Neural progenitor cell (in vitro differentiated cells): ENCODE data around the gene DNAJC30. TPM values are rescaled to one million over a fixed set of nuclear protein-coding genes. Genes with fewer than 3 reads are reported as not detected.

Experiments
- DNase-seq: peaks from one replicate; pipeline ENCODE4 v3.0.0-alpha.2; 2016; ENCODE audit warnings: low spot score
- H2AFZ ChIP-seq: fragments of 200-600 bp; sonication (generic); replicated peaks from 2 replicates; pipeline ENCODE4 v1.6.1; 2016; ENCODE audit warnings: antibody characterized with exemption
- H3F3A ChIP-seq: fragments of 200-600 bp; sonication (generic); 2 replicates; pipeline ENCODE4 v1.6.1; 2016; ENCODE audit warnings: antibody characterized with exemption, low read depth
- H3K27ac ChIP-seq: fragments of 200-600 bp; sonication (generic); 2 replicates; pipeline ENCODE4 v1.5.1; 2016; ENCODE audit warnings: mild to moderate bottlenecking
- H3K27me3 ChIP-seq: fragments of 200-600 bp; sonication (generic); 2 replicates; pipeline ENCODE4 v1.6.1; 2016; ENCODE audit warnings: mild to moderate bottlenecking, moderate library complexity
- H3K36me3 ChIP-seq: fragments of 200-600 bp; sonication (generic); 2 replicates; pipeline ENCODE4 v1.5.1; 2016
- H3K4me1 ChIP-seq: fragments of 200-600 bp; sonication (generic); 2 replicates; pipeline ENCODE4 v1.6.1; 2016; ENCODE audit warnings: mixed run types
- H3K4me2 ChIP-seq: fragments of 200-600 bp; sonication (generic); 2 replicates; pipeline ENCODE4 v1.6.1; 2016
- H3K4me3 ChIP-seq: fragments of 200-600 bp; sonication (generic); 2 replicates; pipeline ENCODE4 v1.5.1; 2016
- H3K79me2 ChIP-seq: fragments of 200-600 bp; sonication (generic); 2 replicates; pipeline ENCODE4 v1.6.1; 2016; ENCODE audit warnings: low read depth
- H3K9ac ChIP-seq: fragments of 200-600 bp; sonication (generic); 2 replicates; pipeline ENCODE4 v1.6.1; 2016
- H3K9me3 ChIP-seq: fragments of 200-600 bp; sonication (generic); 2 replicates; pipeline ENCODE4 v1.5.1; 2016; ENCODE audit warnings: low read depth
- H4K20me1 ChIP-seq: fragments of 200-600 bp; sonication (generic); 2 replicates; pipeline ENCODE4 v1.6.1; 2016; ENCODE audit warnings: low read depth
- H3K27ac Mint-ChIP-seq: 3 replicates; pipeline ENCODE4 v1.8.0; 2021; ENCODE audit warnings: mixed read lengths
- H3K27me3 Mint-ChIP-seq: 2 replicates; pipeline ENCODE4 v1.8.0; 2022; ENCODE audit warnings: low read depth, mild to moderate bottlenecking, inconsistent platforms, moderate library complexity, mixed read lengths; ENCODE audit not compliant: insufficient read depth
- H3K36me3 Mint-ChIP-seq: 3 replicates; pipeline ENCODE4 v1.8.0; 2021; ENCODE audit warnings: mixed read lengths
- H3K4me1 Mint-ChIP-seq: 3 replicates; pipeline ENCODE4 v1.8.0; 2021; ENCODE audit warnings: mixed read lengths
- H3K4me3 Mint-ChIP-seq: 3 replicates; pipeline ENCODE4 v1.8.0; 2021; ENCODE audit warnings: mild to moderate bottlenecking, moderate library complexity, mixed read lengths
- H3K9me3 Mint-ChIP-seq: 3 replicates; pipeline ENCODE4 v1.8.0; 2020; ENCODE audit warnings: mixed read lengths
- CTCF ChIP-seq: fragments of 200-600 bp; sonication (generic); IDR thresholded peaks from 2 replicates; pipeline ENCODE4 v1.5.1; 2017; ENCODE audit warnings: antibody characterized with exemption, mild to moderate bottlenecking
- EZH2 ChIP-seq: fragments of 200-600 bp; sonication (generic); IDR thresholded peaks from 2 replicates; pipeline ENCODE4 v1.6.1; 2017; ENCODE audit warnings: antibody characterized with exemption, mild to moderate bottlenecking, moderate library complexity
- EZH2phosphoT487 ChIP-seq: fragments of 200-600 bp; sonication (generic); IDR thresholded peaks from 2 replicates; pipeline ENCODE4 v1.6.1; 2017; ENCODE audit warnings: antibody characterized with exemption
- total RNA-seq: library from RNA; depleted of rRNA; stranded (reverse); fragments of >200 nt; gene quantifications from 2 replicates; pipeline ENCODE4 v1.2.3, GENCODE V29; 2015; ENCODE audit warnings: low replicate concordance

DNAJC30 gene
- total RNA-seq, 1 donor from 2014 or later, result 0.94 TPM

- Mint-ChIP-seq H3K9me3 (no peaks in the 10 kb centered on the region), H3K27me3 (peaks cover 15% of the 10 kb centered on the region), H3K4me3 (peak overlapping the region; percentile 82), H3K4me1 (peaks cover 14% of the 10 kb centered on the region), H3K27ac (no peak overlapping the region), H3K36me3 (no peaks in the 10 kb centered on the region)
- H3K4me1 ChIP-seq, result no peaks in the 10 kb centered on the region
- H3K4me2 ChIP-seq, result peak overlapping the region; percentile 73
- H3K27ac ChIP-seq, result no peak overlapping the region
- peaks cover 30% of the 10 kb centered on the region for H4K20me1 ChIP-seq
- H3K9ac ChIP-seq, result no peak overlapping the region
- H3K36me3 ChIP-seq, result no peaks in the 10 kb centered on the region
- no peaks in the 10 kb centered on the region for H3K9me3 ChIP-seq
- TF ChIP-seq CTCF, result no peak
- TF ChIP-seq EZH2, result no peak
- no peak for TF ChIP-seq EZH2phosphoT487
- no peaks in the 10 kb centered on the region for H3F3A ChIP-seq
- H2AFZ ChIP-seq, result no peak overlapping the region
- H3K27me3 ChIP-seq, result peaks cover 33% of the 10 kb centered on the region
- peaks cover 10% of the 10 kb centered on the region for H3K79me2 ChIP-seq
- no peak for DNase-seq
- peak overlapping the region; percentile 42 for H3K4me3 ChIP-seq
Observed at GRCh38 chr7:73719806-73720169, 36.5 kb upstream of the DNAJC30 start.

- Mint-ChIP-seq H3K4me3 (peak within 1 kb of the TSS; percentile 82), H3K9me3 (no peaks in the 10 kb centered on the region), H3K27ac (no peak within 1 kb of the TSS), H3K4me1 (peaks cover 14% of the 10 kb centered on the region), H3K36me3 (no peaks in the 10 kb centered on the region), H3K27me3 (peaks cover 14% of the 10 kb centered on the region)
- Histone ChIP-seq H2AFZ (peak within 1 kb of the TSS; percentile 81), H3K4me3 (peak within 1 kb of the TSS; percentile 79), H4K20me1 (peaks cover 30% of the 10 kb centered on the region), H3F3A (no peaks in the 10 kb centered on the region), H3K36me3 (no peaks in the 10 kb centered on the region), H3K27ac (no peak within 1 kb of the TSS), H3K4me2 (peak within 1 kb of the TSS; percentile 89), H3K9me3 (no peaks in the 10 kb centered on the region), H3K79me2 (peaks cover 10% of the 10 kb centered on the region), H3K4me1 (no peaks in the 10 kb centered on the region), H3K27me3 (peaks cover 33% of the 10 kb centered on the region), H3K9ac (peak within 1 kb of the TSS; percentile 10)
- peak; percentile 35 for TF ChIP-seq EZH2
- no peak for TF ChIP-seq CTCF
- peak; percentile 92 for DNase-seq
Observed at GRCh38 chr7:73718905-73719805, 35.9 kb upstream of the DNAJC30 start, which contains the start of gene STX1A. Gene STX1A, minus strand, starts transcription at chr7:73719669. Its CDS starts 38 bp downstream, at chr7:73719631.

- H3K79me2 ChIP-seq, result peaks cover 10% of the 10 kb centered on the region
- H3K27me3 Mint-ChIP-seq, result peaks cover 14% of the 10 kb centered on the region
- H3K4me3 Mint-ChIP-seq, result peak overlapping the region; percentile 80
- H3K4me3 ChIP-seq, result peak overlapping the region; percentile 79
- no peaks in the 10 kb centered on the region for H3F3A ChIP-seq
- TF ChIP-seq CTCF, result no peak
- no peak for TF ChIP-seq EZH2
- no peak for TF ChIP-seq EZH2phosphoT487
- H3K4me1 ChIP-seq, result no peaks in the 10 kb centered on the region
- H3K27ac Mint-ChIP-seq, result no peak overlapping the region
- DNase-seq, result no peak
- H3K4me2 ChIP-seq, result peak overlapping the region; percentile 89
- no peaks in the 10 kb centered on the region for H3K9me3 Mint-ChIP-seq
- H3K4me1 Mint-ChIP-seq, result peaks cover 14% of the 10 kb centered on the region
- H3K27me3 ChIP-seq, result peaks cover 33% of the 10 kb centered on the region
- no peaks in the 10 kb centered on the region for H3K36me3 ChIP-seq
- no peak overlapping the region for H3K9ac ChIP-seq
- H2AFZ ChIP-seq, result no peak overlapping the region
- H3K9me3 ChIP-seq, result no peaks in the 10 kb centered on the region
- H4K20me1 ChIP-seq, result peaks cover 30% of the 10 kb centered on the region
- no peaks in the 10 kb centered on the region for H3K36me3 Mint-ChIP-seq
- H3K27ac ChIP-seq, result no peak overlapping the region
Observed at GRCh38 chr7:73718438-73718881, 35.2 kb upstream of the DNAJC30 start.
